Adrenal gland (tissue), 5 donors: Measurements from ENCODE around the gene SHF.

Experiments
- POLR2A ChIP-seq, 2 donors: fragments of 450-650 bp; IDR thresholded peaks; one replicate each; pipeline ENCODE4 v1.6.1; 2017; ENCODE audit warnings: antibody characterized with exemption in 2 of 2, mild to moderate bottlenecking in 2 of 2, moderate library complexity in 1 of 2
- TF ChIP-seq, protein P1 (sequence below), 6 experiments: fragments of 450-650 bp in 4 of 6; fragments of 200-600 bp in 2 of 6; sonication (generic) in 1 of 6; IDR thresholded peaks; 1 replicate in 5 of 6; 2 replicates in 1 of 6; pipeline versions ENCODE4 v1.5.1 to v1.8.0; 2016 to 2021; ENCODE audit warnings: antibody characterized with exemption in 6 of 6, mild to moderate bottlenecking in 2 of 6, moderate library complexity in 1 of 6
- donor health status: DM: no; HTN: no; CAD: no.

DNA sequence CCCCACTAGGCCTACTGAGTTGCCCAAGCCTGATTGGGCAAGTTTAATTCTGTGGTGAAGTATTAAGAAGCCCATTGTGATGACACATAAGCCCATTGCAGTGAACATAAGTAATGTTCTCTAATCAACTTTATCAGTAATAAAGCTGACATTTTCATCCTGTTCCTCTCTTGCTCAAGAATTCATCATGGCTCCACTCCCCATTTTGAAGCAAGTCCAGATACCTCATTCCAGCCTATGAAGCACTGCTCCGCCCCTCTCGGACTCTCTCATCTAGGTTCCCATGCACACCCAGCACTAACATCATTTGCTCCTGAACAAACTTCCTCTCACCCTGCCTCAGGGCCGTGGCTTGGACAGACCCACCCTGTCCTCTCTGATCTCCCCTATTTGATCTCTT, 10.5 kb downstream of the SHF start:
- TF ChIP-seq, protein P1, sequence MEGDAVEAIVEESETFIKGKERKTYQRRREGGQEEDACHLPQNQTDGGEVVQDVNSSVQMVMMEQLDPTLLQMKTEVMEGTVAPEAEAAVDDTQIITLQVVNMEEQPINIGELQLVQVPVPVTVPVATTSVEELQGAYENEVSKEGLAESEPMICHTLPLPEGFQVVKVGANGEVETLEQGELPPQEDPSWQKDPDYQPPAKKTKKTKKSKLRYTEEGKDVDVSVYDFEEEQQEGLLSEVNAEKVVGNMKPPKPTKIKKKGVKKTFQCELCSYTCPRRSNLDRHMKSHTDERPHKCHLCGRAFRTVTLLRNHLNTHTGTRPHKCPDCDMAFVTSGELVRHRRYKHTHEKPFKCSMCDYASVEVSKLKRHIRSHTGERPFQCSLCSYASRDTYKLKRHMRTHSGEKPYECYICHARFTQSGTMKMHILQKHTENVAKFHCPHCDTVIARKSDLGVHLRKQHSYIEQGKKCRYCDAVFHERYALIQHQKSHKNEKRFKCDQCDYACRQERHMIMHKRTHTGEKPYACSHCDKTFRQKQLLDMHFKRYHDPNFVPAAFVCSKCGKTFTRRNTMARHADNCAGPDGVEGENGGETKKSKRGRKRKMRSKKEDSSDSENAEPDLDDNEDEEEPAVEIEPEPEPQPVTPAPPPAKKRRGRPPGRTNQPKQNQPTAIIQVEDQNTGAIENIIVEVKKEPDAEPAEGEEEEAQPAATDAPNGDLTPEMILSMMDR (IDR thresholded peaks at IDR 0.05): no peak
- no peak for TF ChIP-seq POLR2A (IDR thresholded peaks at IDR 0.05)
